T-helper 1 cell treated with Interleukin-12 subunit alpha and Interleukin-12 subunit beta and Interleukin-4 antibody, amounts not matched to agents 30 ng/mL and 1 ng/mL, for 36 hours (primary cell): ENCODE results near the gene PDGFC. TPM values are rescaled to one million over a fixed set of nuclear protein-coding genes. Genes with fewer than 3 reads are reported as not detected.
"Not testable (repeated sequence)": the region's sequence is repeated elsewhere in the genome, so short reads cannot be mapped to it uniquely, and the experiment has no call there.

ENCODE experiments used
- intact Hi-C: fragments of 100-400 bp; cut with micrococcal nuclease; formaldehyde crosslinking; loops from one replicate; pipeline ENCODE4 v1.15.1; 2024
- total RNA-seq: library from RNA; stranded (reverse); gene quantifications from 2 replicates; pipeline ENCODE4 v1.2.3, GENCODE V29; 2022

The PDGFC gene
- total RNA-seq, 1 donor from 2014 or later = not detected

DNA sequence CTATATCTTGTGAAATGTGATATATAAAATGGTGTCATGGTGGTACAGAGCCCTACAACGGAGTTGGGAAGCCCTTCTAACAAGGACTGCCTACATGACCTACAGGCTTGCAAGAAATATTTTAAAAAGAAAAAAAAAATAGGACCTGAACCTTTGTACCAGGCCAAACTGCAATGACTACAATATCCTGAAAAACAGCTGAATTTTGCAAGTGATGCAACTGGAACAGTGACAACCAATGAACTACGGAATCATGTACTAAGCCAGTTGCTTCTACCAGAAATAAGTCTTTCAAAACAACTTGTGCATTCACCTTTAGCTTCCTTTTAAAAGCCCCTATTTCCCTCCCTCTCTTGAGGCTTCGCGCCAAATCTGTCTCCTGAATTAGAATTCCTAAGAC, 58.4 kb downstream of the PDGFC start:
- intact Hi-C loops = no loop called here

GRCh38 chr4:156909010-156909409, 62.6 kb downstream of the PDGFC start:
- intact Hi-C loops = no loop called here

- intact Hi-C loops = no loop called here
Observed at GRCh38 chr4:156906325-156906724, 65.3 kb downstream of the PDGFC start.

- intact Hi-C loops = no loop called here
Observed at GRCh38 chr4:156901871-156902270, 69.7 kb downstream of the PDGFC start.

- intact Hi-C loops = no loop called here
Observed at GRCh38 chr4:156898373-156899117, 73.1 kb downstream of the PDGFC start.

- intact Hi-C loops = no loop called here
Observed at GRCh38 chr4:156896527-156896926, 75.1 kb downstream of the PDGFC start.

DNA sequence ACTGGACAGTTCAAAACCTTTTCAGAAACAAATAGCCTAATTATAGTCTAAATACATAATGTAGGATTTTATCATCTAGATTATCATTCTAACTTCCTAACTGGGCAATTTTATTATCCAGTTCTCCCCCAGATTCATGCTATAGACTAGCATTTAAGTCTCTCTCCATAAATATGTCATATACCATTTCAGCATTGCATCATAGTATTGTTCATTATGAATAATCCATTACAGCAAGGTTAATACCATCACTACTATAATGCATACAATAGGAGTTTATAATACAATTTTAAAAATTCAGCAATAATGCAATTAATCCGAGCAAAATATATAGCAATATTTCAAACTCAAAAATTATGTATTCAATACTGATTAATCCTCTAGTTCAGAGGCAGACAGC, 77.4 kb downstream of the PDGFC start:
- intact Hi-C loops = no loop called here

- intact Hi-C loops = no loop called here
Observed at GRCh38 chr4:156892805-156893204, 78.8 kb downstream of the PDGFC start.

GRCh38 chr4:156889616-156890594, 81.7 kb downstream of the PDGFC start:
- intact Hi-C loops = no loop called here

GRCh38 chr4:156888762-156889161, 82.8 kb downstream of the PDGFC start:
- intact Hi-C loops = no loop called here

GRCh38 chr4:156886481-156886880, 85.1 kb downstream of the PDGFC start:
- intact Hi-C loops = no loop called here

DNA sequence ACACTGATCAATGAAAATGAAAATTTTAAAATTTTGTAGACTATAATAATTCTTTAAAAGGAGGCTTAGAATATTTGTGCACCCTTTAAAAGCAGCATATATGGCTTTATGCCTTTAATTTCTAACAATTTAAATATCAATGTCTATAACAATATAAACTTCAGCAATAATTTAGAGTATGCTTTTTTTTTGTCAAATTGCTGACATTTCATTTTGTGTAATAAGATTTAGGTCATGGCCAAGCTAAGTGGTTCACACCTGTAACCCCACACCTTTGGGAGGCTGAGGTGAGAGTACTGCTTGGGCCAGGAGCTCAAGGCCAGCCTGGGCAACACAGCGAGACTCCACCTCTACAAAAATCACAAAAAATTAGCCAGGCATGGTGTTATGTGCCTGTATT, 86.2 kb downstream of the PDGFC start:
- intact Hi-C loops = no loop called here

DNA sequence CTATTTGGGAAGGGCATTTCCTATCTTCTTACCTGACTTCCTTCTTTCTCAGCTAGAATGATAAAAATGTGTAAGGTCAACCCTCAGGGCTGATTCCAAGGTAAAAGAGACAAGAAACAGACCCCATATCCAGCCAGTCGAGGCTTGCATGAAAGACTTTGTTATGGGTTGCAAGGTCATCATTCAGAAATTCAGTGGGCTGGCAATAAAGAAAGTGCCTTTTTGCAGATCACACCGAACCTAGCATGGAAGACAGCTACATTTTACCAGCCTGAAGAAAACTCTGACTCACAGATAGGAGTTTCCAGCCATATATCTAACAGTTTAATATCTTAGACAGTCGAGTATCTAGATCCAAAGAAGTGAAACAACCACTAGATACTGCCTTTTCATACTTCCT, 87.4 kb downstream of the PDGFC start:
- intact Hi-C loops = no loop called here

GRCh38 chr4:156875704-156876103, 95.9 kb downstream of the PDGFC start:
- intact Hi-C loops = no loop called here

- intact Hi-C loops = no loop called here
Observed at GRCh38 chr4:156875055-156875454, 96.5 kb downstream of the PDGFC start.

DNA sequence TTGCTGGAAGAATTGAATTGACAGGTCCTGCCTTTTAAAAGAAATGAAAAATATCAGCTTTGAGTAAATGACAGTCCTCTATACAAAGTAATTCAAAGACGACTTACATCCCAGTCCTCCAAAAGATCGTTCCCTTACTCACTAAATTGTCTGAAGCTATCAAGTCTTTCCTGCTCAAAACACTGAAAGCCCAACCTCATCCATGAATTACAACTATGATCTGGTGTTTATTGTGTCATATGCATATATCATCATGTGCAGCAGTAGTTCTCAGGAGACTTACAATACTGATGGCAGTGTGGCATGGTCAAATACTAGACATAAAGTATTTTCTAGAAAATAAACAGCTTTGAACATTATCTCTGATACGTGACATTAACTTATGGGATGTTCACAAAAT, 97.8 kb downstream of the PDGFC start:
- intact Hi-C loops = no loop called here

- intact Hi-C loops = no loop called here
Observed at GRCh38 chr4:156870861-156871260, 100.7 kb downstream of the PDGFC start.

GRCh38 chr4:156870131-156870530, 101.5 kb downstream of the PDGFC start:
- intact Hi-C loops = no loop called here

DNA sequence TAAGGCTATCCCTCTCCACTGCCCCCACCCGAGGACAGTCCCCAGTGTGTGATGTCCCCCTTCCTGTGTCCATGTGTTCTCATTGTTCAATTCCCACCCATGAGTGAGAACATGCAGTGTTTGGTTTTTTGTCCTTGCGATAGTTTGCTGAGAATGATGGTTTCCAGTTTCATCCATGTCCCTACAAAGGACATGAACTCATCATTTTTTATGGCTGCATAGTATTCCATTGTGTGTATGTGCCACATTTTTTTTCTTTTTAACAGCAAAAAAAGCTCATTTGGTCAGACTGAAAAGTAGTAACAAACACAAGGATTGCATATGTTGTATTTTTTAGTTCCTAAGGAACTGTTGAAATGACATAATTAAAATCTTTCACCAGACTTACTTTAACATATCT, 105.5 kb downstream of the PDGFC start:
- intact Hi-C loops = not testable (repeated sequence)

DNA sequence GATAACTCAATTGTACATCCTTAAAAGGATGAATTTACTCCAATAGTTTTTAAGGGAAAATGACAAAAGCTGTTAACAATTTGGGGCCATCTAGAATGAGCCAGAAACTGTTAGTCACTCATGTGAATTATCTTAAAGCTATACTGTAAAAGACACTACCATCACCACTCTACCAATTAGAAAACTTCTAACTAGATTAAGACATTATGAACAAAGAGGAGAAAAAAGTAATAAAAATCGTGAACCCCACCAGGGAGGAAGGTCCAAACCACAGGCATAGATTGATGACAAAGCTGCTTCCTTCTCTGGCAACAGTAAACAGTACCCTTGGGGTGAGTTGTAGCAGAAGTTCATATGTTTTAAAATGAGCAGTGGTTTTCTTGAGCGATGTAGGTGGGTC, 106.1 kb downstream of the PDGFC start:
- intact Hi-C loops = no loop called here

DNA sequence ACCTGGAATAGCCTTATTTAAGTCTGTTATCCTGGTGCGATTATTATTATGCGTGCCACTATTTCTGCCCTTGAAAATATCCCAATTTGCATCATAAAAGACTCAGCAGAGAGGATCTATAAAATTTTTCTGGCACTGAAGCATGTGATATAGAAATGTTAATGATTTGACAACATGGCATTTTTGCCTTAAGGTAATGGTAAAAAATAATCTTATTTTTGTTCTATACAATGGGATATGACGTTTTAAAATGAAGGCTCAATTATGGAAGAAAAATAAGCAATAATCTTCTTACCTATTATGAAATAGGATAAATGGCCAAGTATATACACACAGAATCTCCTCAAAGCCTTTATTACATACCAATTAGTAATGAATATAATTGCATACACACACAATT, 113.5 kb downstream of the PDGFC start:
- intact Hi-C loops = no loop called here

DNA sequence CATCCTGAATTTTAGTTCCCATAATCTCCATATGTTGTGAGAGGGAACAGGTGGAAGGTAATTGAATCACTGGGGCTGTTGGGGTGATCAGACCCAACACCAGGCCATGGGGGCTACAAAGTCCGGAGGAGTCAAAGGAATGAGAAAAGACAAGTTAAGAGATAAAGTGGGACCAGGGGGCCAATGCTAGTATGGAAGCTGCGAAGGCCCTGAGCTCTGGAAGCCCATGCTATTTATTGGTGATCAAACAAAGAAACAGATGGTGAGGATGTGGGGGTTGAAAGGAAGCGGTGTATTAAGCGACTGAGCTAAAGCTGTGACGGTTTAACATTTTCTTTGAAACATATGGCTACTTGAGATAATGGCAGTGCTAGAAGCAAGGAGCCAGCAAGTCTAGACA, 132.8 kb downstream of the PDGFC start:
- intact Hi-C loops = no loop called here
